Natural killer cell treated with Interleukin-12 subunit alpha and Interleukin-12 subunit beta and Interleukin-15 and Interleukin-18, amount 100 ng/mL, for 72 hours (primary cell): ENCODE measurements around the gene TTC16. TPM values are rescaled to one million over a fixed set of nuclear protein-coding genes. Genes with fewer than 3 reads are reported as not detected.

Source experiments
- ATAC-seq, 2 donors: fragments of 150-1000 bp; cut with Tn5 transposase in 1 of 2; sonication (Bioruptor Pico), chemical (Tn5 transposase) in 1 of 2; 2 replicates each; pipeline ENCODE4 v1.10.0; 2021
- DNase-seq: peaks from one replicate; pipeline ENCODE4 v3.0.0; 2022; ENCODE audit warnings: low spot score
- H3K27ac Mint-ChIP-seq, 2 donors: 1 replicate in 1 of 2; 2 replicates in 1 of 2; pipeline ENCODE4 v1.8.0; 2022; ENCODE audit warnings: mixed read lengths in 2 of 2, mild to moderate bottlenecking in 1 of 2, moderate library complexity in 1 of 2
- H3K27me3 Mint-ChIP-seq, 2 donors: 1 replicate in 1 of 2; 2 replicates in 1 of 2; pipeline ENCODE4 v1.8.0; 2022; ENCODE audit warnings: mixed read lengths in 2 of 2
- H3K36me3 Mint-ChIP-seq: one replicate; pipeline ENCODE4 v1.8.0; 2022; ENCODE audit warnings: mixed read lengths
- H3K4me1 Mint-ChIP-seq, 2 donors: 1 replicate in 1 of 2; 2 replicates in 1 of 2; pipeline ENCODE4 v1.8.0; 2022; ENCODE audit warnings: low read depth in 2 of 2, mixed read lengths in 2 of 2, mild to moderate bottlenecking in 1 of 2
- H3K4me3 Mint-ChIP-seq: one replicate; pipeline ENCODE4 v1.8.0; 2022; ENCODE audit warnings: mixed read lengths
- H3K9me3 Mint-ChIP-seq: 2 replicates; pipeline ENCODE4 v1.8.0; 2022; ENCODE audit warnings: mixed read lengths
- total RNA-seq, 2 donors: library from RNA; stranded (reverse); gene quantifications; one replicate each; pipeline ENCODE4 v1.2.3, GENCODE V29; 2022

Gene TTC16
- total RNA-seq, 2 donors from 2014 or later = 3.8 to 8.1 TPM

DNA sequence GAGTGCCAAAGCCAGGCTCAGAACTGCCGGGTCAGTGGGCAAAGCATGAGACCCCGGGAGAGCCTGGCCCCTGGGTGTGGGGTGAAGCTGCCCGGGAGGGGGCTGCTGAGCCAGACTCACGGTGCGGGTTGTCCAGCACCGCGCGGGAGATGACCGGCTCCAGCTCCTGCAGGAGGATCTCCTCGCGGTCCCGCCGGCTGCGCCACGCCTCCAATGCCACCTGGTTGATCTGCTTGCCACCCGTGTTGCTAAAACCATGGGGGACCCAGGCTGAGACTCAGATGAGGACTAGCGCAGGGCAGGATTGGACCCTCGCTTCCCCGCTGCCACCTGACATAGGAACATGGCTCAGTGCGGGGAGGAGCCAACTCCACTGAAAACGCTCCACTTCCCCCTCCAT lies 16.6 kb downstream of the TTC16 start:
- H3K36me3 Mint-ChIP-seq = no peaks in the 10 kb centered on the region
- peaks cover 19 to 22% of the 10 kb centered on the region in 2 donors for H3K4me1 Mint-ChIP-seq
- ATAC-seq (no peak), DNase-seq (no peak)
- H3K27me3 Mint-ChIP-seq = no peaks in the 10 kb centered on the region
- no peaks in the 10 kb centered on the region for H3K9me3 Mint-ChIP-seq
- H3K27ac Mint-ChIP-seq = no peak overlapping the region
- no peak overlapping the region for H3K4me3 Mint-ChIP-seq

GRCh38 chr9:127733614-127734013 lies 17.7 kb downstream of the TTC16 start:
- no peaks in the 10 kb centered on the region for H3K9me3 Mint-ChIP-seq
- peak overlapping the region; percentile 41 to 85 for H3K27ac Mint-ChIP-seq
- H3K4me3 Mint-ChIP-seq = peak overlapping the region; percentile 57
- H3K36me3 Mint-ChIP-seq = no peaks in the 10 kb centered on the region
- no peak for DNase-seq
- peaks cover 19 to 22% of the 10 kb centered on the region in 2 donors for H3K4me1 Mint-ChIP-seq
- no peak for ATAC-seq
- H3K27me3 Mint-ChIP-seq = no peaks in the 10 kb centered on the region

DNA sequence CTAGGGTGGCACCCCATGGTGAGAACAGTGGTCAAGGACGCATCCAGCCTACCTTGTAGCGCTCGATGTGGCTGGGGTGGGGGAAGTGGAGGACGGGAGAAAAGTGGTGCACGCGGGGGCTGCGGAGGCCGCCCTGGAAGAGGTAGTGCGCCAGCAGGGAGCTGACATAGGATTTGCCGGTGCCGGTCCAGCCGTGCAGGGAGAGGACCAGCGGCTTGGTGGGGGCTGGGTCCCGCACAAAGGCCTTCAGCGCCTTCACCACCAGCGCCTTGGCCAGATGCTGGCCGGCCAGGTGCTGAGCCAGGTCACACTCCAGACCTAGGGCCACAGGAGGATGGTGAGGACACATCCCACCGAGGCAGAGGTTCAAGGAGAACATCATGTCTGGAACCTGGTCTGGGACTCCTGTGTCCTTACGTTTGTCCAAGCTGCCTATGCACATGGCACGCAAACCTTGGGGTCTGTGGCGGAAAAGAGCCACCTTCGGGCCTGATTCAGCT lies 18.4 kb downstream of the TTC16 start:
- H3K4me3 Mint-ChIP-seq = peak overlapping the region; percentile 78
- no peak for DNase-seq

GRCh38 chr9:127734747-127735529 lies 19.1 kb downstream of the TTC16 start, which contains the start of gene TOR2A:
TOR2A (minus strand) TSS chr9:127735294; CDS start chr9:127735270, 24 bp downstream.
- H3K27ac Mint-ChIP-seq = peak within 1 kb of the TSS; percentile 75 to 85
- no peaks in the 10 kb centered on the region for H3K27me3 Mint-ChIP-seq
- DNase-seq (peak; percentile 97), ATAC-seq (peak; percentile 96 to 97)
- peak within 1 kb of the TSS; percentile 78 for H3K4me3 Mint-ChIP-seq
- H3K4me1 Mint-ChIP-seq = peaks cover 19 to 22% of the 10 kb centered on the region in 2 donors
- no peaks in the 10 kb centered on the region for H3K9me3 Mint-ChIP-seq
- H3K36me3 Mint-ChIP-seq = no peaks in the 10 kb centered on the region

More for the DNA sequence above, 18.4 kb downstream of the TTC16 start:
- H3K27me3 Mint-ChIP-seq = no peaks in the 10 kb centered on the region
- H3K9me3 Mint-ChIP-seq = no peaks in the 10 kb centered on the region
- peaks cover 19 to 22% of the 10 kb centered on the region in 2 donors for H3K4me1 Mint-ChIP-seq
- ATAC-seq = no peak
- peak overlapping the region; percentile 41 to 85 for H3K27ac Mint-ChIP-seq
- no peaks in the 10 kb centered on the region for H3K36me3 Mint-ChIP-seq

DNA sequence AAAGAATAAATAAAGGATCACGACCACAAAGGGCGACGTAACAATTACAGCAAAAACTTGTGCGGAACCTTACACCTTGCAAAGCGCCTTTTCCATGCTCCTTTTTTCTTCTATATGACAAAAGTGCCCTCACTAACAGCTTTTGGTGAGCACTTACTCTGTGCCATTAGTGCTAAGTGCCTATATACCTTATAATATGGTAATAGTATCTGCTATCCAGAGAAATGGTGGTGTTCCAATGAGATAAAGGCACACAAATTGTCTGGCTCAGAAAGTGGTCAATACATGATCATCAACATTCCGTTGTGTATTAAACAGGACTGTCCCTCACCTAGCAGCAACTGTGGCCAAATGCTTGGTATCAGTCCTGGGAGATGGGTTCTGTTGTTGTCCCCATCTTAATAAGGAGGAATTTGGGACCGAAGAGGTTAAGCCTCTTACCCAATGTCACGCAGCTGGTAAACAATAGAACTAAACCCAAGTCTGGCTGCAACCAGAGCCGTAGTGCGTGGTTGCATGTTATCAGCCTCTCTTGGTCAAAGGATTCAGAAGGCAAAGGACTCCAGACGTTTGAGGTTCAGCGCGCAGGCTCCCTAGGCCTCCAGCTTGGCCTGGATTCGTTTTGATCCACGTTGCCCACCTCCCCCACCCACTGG lies 19.8 kb downstream of the TTC16 start:
- Mint-ChIP-seq H3K4me3 (peak overlapping the region; percentile 78), H3K36me3 (no peaks in the 10 kb centered on the region), H3K27me3 (no peaks in the 10 kb centered on the region), H3K9me3 (no peaks in the 10 kb centered on the region), H3K27ac (peak overlapping the region; percentile 75 to 85), H3K4me1 (peaks cover 19 to 22% of the 10 kb centered on the region in 2 donors)
- ATAC-seq (no peak), DNase-seq (no peak)

DNA sequence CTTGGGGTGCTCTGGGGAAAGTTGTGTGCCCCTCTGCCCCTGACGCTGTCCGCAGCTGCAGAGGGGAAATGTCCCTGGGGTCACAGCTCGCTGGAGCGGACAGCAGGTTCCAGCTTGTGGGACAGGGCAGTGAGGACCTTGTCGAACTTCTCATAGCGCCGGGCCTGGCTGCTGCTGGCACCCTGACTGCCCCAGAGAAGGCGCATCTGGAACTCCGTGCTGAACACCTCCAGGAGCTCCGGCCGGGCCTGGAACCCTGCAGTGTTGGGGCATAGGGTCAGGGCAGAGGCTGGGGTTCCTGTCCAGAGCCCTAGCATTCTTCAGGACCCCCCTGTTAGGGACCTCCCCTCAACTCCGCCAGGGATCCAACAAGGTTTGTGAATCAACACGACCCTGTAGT lies 22.8 kb downstream of the TTC16 start:
- no peak for ATAC-seq

DNA sequence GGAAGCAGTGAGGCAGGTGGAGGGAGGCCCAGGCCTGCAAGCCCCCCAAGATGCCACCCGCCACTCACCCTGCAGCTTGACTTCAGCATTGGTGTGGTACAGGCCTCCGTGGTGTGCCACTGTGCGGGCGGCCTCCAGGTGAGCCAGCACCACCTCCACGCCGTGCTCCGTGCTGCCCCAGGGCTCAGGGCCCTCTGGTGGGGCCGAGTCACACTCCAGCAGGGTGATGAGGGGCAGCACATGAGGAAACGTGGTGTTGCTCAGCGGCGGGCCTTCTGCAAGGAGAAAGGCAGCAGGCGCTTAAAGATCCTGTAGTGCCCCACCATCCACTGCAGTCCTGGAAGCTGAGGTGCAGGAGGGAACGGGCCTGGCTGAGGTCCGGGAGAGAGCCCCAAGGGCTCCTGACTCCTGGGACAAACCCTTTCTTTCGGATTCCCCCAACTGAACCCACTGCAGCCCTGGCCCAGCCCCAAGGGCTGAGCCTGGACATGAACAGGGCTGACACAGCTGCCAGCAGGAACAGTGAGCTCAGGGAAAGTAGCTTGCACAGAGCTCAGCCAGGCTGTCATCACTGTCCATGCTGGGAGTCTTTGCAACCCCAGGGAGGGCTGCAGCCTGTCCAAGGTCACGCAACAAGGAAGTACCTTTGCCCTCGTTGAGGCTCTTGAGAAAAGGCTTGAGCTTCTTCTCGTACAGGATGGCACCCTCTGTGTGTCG lies 23.9 kb downstream of the TTC16 start:
- no peaks in the 10 kb centered on the region for H3K36me3 Mint-ChIP-seq
- H3K27me3 Mint-ChIP-seq = no peaks in the 10 kb centered on the region
- H3K4me3 Mint-ChIP-seq = no peak overlapping the region
- DNase-seq = no peak
- peaks cover 9 to 12% of the 10 kb centered on the region in 2 donors for H3K4me1 Mint-ChIP-seq
- no peak for ATAC-seq
- no peaks in the 10 kb centered on the region for H3K9me3 Mint-ChIP-seq
- no peak overlapping the region for H3K27ac Mint-ChIP-seq

More for the DNA sequence above, 22.8 kb downstream of the TTC16 start:
- Mint-ChIP-seq H3K4me1 (peaks cover 16% of the 10 kb centered on the region in 2 donors), H3K27me3 (no peaks in the 10 kb centered on the region), H3K27ac (peak overlapping the region; percentile 50 to 69), H3K4me3 (no peak overlapping the region), H3K36me3 (no peaks in the 10 kb centered on the region), H3K9me3 (no peaks in the 10 kb centered on the region)
- no peak for DNase-seq

DNA sequence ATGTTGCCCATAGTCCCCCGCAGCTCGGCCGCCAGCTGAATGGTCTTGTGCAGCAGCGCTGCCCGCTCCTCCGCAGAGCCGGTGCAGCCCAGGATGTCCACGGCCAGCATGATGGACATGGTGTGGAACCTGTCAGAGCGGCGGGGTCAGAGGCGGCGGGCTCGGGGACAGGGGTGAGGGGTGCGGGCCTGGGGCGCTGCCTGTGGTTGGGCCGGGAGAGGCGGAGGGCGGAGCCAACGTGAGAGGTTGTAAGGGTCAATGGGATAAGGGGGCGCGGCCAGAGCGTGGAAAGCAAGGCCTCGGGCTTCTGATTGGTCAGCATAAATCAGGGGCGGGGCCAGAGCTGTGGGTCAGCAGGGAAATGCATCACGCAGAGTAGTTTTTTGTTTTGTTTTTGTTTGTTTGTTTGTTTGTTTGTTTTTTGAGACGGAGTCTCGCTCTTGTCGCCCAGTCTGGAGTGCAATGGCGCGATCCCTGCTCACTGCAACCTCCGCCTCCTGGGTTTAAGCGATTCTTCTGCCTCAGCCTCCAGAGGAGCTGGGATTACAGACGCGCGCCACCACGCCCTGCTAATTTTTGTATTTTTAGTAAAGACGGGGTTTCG lies 26.1 kb downstream of the TTC16 start:
- Mint-ChIP-seq H3K27me3 (no peaks in the 10 kb centered on the region), H3K4me1 (peaks cover 0 to 2% of the 10 kb centered on the region in 2 donors), H3K27ac (peak overlapping the region; percentile 31 to 61), H3K4me3 (no peak overlapping the region), H3K36me3 (no peaks in the 10 kb centered on the region), H3K9me3 (no peaks in the 10 kb centered on the region)
- peak in 1 of 2 donors; percentile 21 for ATAC-seq
- no peak for DNase-seq

GRCh38 chr9:127742435-127743088 lies 26.7 kb downstream of the TTC16 start:
- ATAC-seq (no peak), DNase-seq (no peak)
- H3K4me1 Mint-ChIP-seq = peaks cover 0 to 8% of the 10 kb centered on the region in 2 donors
- H3K36me3 Mint-ChIP-seq = no peaks in the 10 kb centered on the region
- no peaks in the 10 kb centered on the region for H3K27me3 Mint-ChIP-seq
- H3K27ac Mint-ChIP-seq = peak overlapping the region in 1 of 2 donors; percentile 61
- no peak overlapping the region for H3K4me3 Mint-ChIP-seq
- H3K9me3 Mint-ChIP-seq = no peaks in the 10 kb centered on the region

DNA sequence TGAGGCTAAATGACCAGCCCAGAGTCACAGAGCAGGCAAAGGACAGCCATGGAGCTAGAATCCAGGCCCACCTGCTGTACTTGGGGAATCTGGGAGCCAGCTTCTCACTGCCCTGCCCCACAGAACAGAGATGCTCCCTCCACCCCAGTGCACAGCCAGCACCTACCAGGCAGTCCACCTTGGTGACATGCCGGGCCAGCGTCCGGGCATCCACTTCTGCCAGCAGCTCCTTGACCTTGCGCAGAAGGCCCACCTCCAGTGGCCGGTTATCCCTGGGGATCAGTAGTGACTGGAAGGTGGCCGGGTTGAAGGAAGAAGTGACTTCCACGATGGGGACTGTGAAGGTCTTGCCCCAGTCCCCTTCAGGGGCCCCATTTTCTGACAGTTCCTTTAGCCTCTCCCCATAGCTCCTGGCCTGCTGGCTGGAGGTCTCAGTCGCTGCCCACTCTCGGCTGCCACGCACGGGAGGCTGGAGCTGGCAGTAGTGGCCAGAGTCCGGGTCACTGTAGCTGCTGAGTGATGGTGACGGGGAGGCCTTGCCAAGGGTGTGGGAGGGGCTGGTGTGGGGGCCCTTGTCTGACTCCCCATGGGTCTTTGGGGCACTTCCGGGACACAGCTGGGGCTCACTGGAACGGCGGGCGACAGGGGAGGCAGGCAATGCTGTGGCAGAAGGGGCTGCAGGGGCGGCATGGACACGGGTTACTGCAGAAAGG lies 28.7 kb downstream of the TTC16 start:
- Mint-ChIP-seq H3K36me3 (no peaks in the 10 kb centered on the region), H3K27me3 (no peaks in the 10 kb centered on the region), H3K27ac (no peak overlapping the region), H3K4me3 (no peak overlapping the region), H3K9me3 (no peaks in the 10 kb centered on the region), H3K4me1 (peaks cover 0 to 12% of the 10 kb centered on the region in 2 donors)
- DNase-seq (no peak), ATAC-seq (no peak)

GRCh38 chr9:127746959-127747569 lies 31.2 kb downstream of the TTC16 start:
- DNase-seq (no peak), ATAC-seq (no peak)
- no peak overlapping the region for H3K4me3 Mint-ChIP-seq
- no peaks in the 10 kb centered on the region for H3K27me3 Mint-ChIP-seq
- H3K9me3 Mint-ChIP-seq = no peaks in the 10 kb centered on the region
- H3K4me1 Mint-ChIP-seq = peaks cover 0 to 12% of the 10 kb centered on the region in 2 donors
- H3K27ac Mint-ChIP-seq = peak overlapping the region in 1 of 2 donors; percentile 39
- H3K36me3 Mint-ChIP-seq = peaks cover 5% of the 10 kb centered on the region

DNA sequence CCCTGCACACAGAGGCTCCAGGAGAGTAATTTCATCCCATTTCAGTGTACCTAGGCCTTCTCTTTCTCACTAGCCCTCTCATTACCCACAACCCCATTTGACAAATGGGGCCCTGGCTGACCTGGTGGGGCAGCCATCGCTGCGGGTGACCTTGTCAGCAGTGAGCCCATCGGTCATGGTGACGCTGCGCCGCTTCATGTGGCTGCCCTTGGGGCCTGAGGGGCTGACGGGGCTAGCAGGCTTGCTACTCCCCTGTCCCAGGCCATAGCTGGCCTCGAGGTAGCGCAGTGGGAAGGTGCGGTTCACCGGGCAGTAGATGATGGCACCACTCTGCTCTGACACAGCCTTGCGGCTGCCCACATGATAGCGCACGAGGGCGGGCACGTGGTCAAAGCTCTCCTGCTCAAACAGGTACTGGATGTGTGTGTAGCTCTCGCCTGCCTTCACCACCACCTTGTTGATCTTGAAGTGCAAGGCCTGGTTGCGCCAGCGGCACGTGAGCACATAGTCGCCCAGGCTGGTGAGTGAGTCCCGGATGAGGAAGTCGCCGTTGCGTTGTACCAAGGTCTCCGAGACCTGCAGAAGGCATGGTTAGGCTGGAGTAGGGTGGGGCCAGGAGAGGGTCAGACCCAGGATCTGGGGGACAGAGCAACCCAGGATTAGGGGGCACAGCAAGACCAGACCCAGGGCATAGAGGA lies 33.4 kb downstream of the TTC16 start:
- H3K4me1 Mint-ChIP-seq = peaks cover 0 to 17% of the 10 kb centered on the region in 2 donors
- H3K27me3 Mint-ChIP-seq = no peaks in the 10 kb centered on the region
- H3K9me3 Mint-ChIP-seq = no peaks in the 10 kb centered on the region
- no peak overlapping the region for H3K27ac Mint-ChIP-seq
- no peak for ATAC-seq
- peaks cover 5% of the 10 kb centered on the region for H3K36me3 Mint-ChIP-seq
- no peak for DNase-seq
- no peak overlapping the region for H3K4me3 Mint-ChIP-seq
